Transverse colon (tissue), 4 donors: ENCODE results near the gene DGCR2.

ENCODE experiments used
- EP300 ChIP-seq: sonication (generic); formaldehyde crosslinking; IDR thresholded peaks from one replicate; pipeline ENCODE4 v1.6.1; 2017; ENCODE audit warnings: antibody characterized with exemption, low read depth
- POLR2AphosphoS5 ChIP-seq, 3 donors: sonication (generic); formaldehyde crosslinking; IDR thresholded peaks; one replicate each; pipeline ENCODE4 v1.6.1; 2016; ENCODE audit warnings: antibody characterized with exemption in 3 of 3
- TF ChIP-seq, protein P1 (sequence below), 5 experiments: fragments of 200-600 bp in 3 of 5; fragments of 450-650 bp in 2 of 5; sonication (generic) in 3 of 5; IDR thresholded peaks; 1 replicate in 2 of 5; 2 replicates in 3 of 5; pipeline ENCODE4 v1.5.1; 2016 to 2017; ENCODE audit warnings: antibody characterized with exemption in 5 of 5, inconsistent platforms in 3 of 5, mild to moderate bottlenecking in 2 of 5, moderate library complexity in 1 of 5

DNA sequence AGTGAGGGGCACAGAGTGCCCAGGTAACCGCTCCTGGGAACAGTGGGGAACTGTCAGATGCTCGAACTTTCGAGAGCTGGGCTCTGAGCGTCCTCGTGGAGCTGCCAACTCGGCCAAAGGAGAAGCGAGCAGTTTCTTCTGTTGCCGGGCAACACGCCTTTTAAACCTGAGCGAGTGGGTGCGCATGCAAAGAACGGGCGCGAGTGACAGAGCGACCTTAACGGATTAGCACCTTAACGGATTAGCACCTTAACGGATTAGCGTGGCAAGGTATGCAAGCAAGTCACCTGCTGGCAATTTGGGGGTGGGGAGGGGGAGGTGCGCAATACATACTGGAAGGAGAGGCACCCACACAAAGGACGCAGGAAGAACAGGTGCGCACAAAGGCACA, 124.3 kb downstream of the DGCR2 start:
- TF ChIP-seq, protein P1, sequence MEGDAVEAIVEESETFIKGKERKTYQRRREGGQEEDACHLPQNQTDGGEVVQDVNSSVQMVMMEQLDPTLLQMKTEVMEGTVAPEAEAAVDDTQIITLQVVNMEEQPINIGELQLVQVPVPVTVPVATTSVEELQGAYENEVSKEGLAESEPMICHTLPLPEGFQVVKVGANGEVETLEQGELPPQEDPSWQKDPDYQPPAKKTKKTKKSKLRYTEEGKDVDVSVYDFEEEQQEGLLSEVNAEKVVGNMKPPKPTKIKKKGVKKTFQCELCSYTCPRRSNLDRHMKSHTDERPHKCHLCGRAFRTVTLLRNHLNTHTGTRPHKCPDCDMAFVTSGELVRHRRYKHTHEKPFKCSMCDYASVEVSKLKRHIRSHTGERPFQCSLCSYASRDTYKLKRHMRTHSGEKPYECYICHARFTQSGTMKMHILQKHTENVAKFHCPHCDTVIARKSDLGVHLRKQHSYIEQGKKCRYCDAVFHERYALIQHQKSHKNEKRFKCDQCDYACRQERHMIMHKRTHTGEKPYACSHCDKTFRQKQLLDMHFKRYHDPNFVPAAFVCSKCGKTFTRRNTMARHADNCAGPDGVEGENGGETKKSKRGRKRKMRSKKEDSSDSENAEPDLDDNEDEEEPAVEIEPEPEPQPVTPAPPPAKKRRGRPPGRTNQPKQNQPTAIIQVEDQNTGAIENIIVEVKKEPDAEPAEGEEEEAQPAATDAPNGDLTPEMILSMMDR (IDR thresholded peaks at IDR 0.05) = no peak
- no peak for TF ChIP-seq EP300
- no peak for TF ChIP-seq POLR2AphosphoS5 (IDR thresholded peaks at IDR 0.05)
